ENCODE results near the gene CLDN1. TPM values are rescaled to one million over a fixed set of nuclear protein-coding genes. Genes with fewer than 3 reads are reported as not detected.

Gene CLDN1
- polyA plus RNA-seq, 1 donor: 17.4 TPM

- DNase-seq: peak in 1 of 2 donors; percentile 55
- peak overlapping the region; percentile 58 for H3K27ac ChIP-seq (ENCODE audit: low read length)
- no CpG with 5 or more reads among the region's 2 CpGs for WGBS (ENCODE audit: insufficient coverage, low lambda C conversion rate)
- H3K4me3 ChIP-seq (ENCODE audit: low read length): no peak overlapping the region
- H3K27me3 ChIP-seq (ENCODE audit: control insufficient read depth, insufficient read depth, low read length): no peaks in the 10 kb centered on the region
- no peaks in the 10 kb centered on the region for H3K36me3 ChIP-seq (ENCODE audit: control insufficient read depth, insufficient read depth, low read length)
- H3K9me3 ChIP-seq (ENCODE audit: control insufficient read depth, low read depth, low read length): no peaks in the 10 kb centered on the region
- H3K4me1 ChIP-seq (ENCODE audit: control insufficient read depth, insufficient read depth, low read length): no peaks in the 10 kb centered on the region
Observed at GRCh38 chr3:190359813-190360212, 37.6 kb upstream of the CLDN1 start.

- H3K4me1 ChIP-seq (ENCODE audit: control insufficient read depth, insufficient read depth, low read length): no peaks in the 10 kb centered on the region
- H3K9me3 ChIP-seq (ENCODE audit: control insufficient read depth, low read depth, low read length): no peaks in the 10 kb centered on the region
- no peak overlapping the region for H3K4me3 ChIP-seq (ENCODE audit: low read length)
- H3K27ac ChIP-seq (ENCODE audit: low read length): no peak overlapping the region
- no peak for DNase-seq
- 89% methylated on average over 2 of the region's 2 CpGs for WGBS (ENCODE audit: insufficient coverage, low lambda C conversion rate)
- H3K27me3 ChIP-seq (ENCODE audit: control insufficient read depth, insufficient read depth, low read length): no peaks in the 10 kb centered on the region
- H3K36me3 ChIP-seq (ENCODE audit: control insufficient read depth, insufficient read depth, low read length): no peaks in the 10 kb centered on the region
Observed at GRCh38 chr3:190357468-190357867, 35.2 kb upstream of the CLDN1 start.

GRCh38 chr3:190356246-190356645 lies 34.0 kb upstream of the CLDN1 start:
- DNase-seq: no peak
- H3K36me3 ChIP-seq (ENCODE audit: control insufficient read depth, insufficient read depth, low read length): no peaks in the 10 kb centered on the region
- no peaks in the 10 kb centered on the region for H3K4me1 ChIP-seq (ENCODE audit: control insufficient read depth, insufficient read depth, low read length)
- no peaks in the 10 kb centered on the region for H3K9me3 ChIP-seq (ENCODE audit: control insufficient read depth, low read depth, low read length)
- H3K4me3 ChIP-seq (ENCODE audit: low read length): no peak overlapping the region
- no peaks in the 10 kb centered on the region for H3K27me3 ChIP-seq (ENCODE audit: control insufficient read depth, insufficient read depth, low read length)
- no peak overlapping the region for H3K27ac ChIP-seq (ENCODE audit: low read length)

GRCh38 chr3:190352861-190353457 lies 30.7 kb upstream of the CLDN1 start:
- Histone ChIP-seq H3K36me3 (ENCODE audit: control insufficient read depth, insufficient read depth, low read length) (no peaks in the 10 kb centered on the region), H3K4me3 (ENCODE audit: low read length) (no peak overlapping the region), H3K27me3 (ENCODE audit: control insufficient read depth, insufficient read depth, low read length) (no peaks in the 10 kb centered on the region), H3K4me1 (ENCODE audit: control insufficient read depth, insufficient read depth, low read length) (no peaks in the 10 kb centered on the region), H3K27ac (ENCODE audit: low read length) (no peak overlapping the region), H3K9me3 (ENCODE audit: control insufficient read depth, low read depth, low read length) (no peaks in the 10 kb centered on the region)
- DNase-seq: no peak
- no CpG with 5 or more reads among the region's 1 CpG for WGBS (ENCODE audit: insufficient coverage, low lambda C conversion rate)

GRCh38 chr3:190346541-190346940 lies 24.3 kb upstream of the CLDN1 start:
- no peak for DNase-seq
- Histone ChIP-seq H3K27ac (ENCODE audit: low read length) (no peak overlapping the region), H3K36me3 (ENCODE audit: control insufficient read depth, insufficient read depth, low read length) (no peaks in the 10 kb centered on the region), H3K4me3 (ENCODE audit: low read length) (no peak overlapping the region), H3K27me3 (ENCODE audit: control insufficient read depth, insufficient read depth, low read length) (no peaks in the 10 kb centered on the region), H3K9me3 (ENCODE audit: control insufficient read depth, low read depth, low read length) (no peaks in the 10 kb centered on the region), H3K4me1 (ENCODE audit: control insufficient read depth, insufficient read depth, low read length) (peaks cover 7% of the 10 kb centered on the region)
- no CpG with 5 or more reads among the region's 2 CpGs for WGBS (ENCODE audit: insufficient coverage, low lambda C conversion rate)

- Histone ChIP-seq H3K36me3 (ENCODE audit: control insufficient read depth, insufficient read depth, low read length) (no peaks in the 10 kb centered on the region), H3K27me3 (ENCODE audit: control insufficient read depth, insufficient read depth, low read length) (no peaks in the 10 kb centered on the region), H3K4me3 (ENCODE audit: low read length) (no peak overlapping the region), H3K9me3 (ENCODE audit: control insufficient read depth, low read depth, low read length) (no peaks in the 10 kb centered on the region), H3K4me1 (ENCODE audit: control insufficient read depth, insufficient read depth, low read length) (peaks cover 7% of the 10 kb centered on the region), H3K27ac (ENCODE audit: low read length) (peak overlapping the region; percentile 28)
- DNase-seq: no peak
- WGBS (ENCODE audit: insufficient coverage, low lambda C conversion rate): 97% methylated on average over 3 of the region's 4 CpGs
Observed at GRCh38 chr3:190345878-190346277, 23.6 kb upstream of the CLDN1 start.

GRCh38 chr3:190345027-190345821 lies 23.0 kb upstream of the CLDN1 start:
- DNase-seq: peak in 1 of 2 donors; percentile 51
- Histone ChIP-seq H3K27ac (ENCODE audit: low read length) (peak overlapping the region; percentile 28), H3K4me1 (ENCODE audit: control insufficient read depth, insufficient read depth, low read length) (peaks cover 7% of the 10 kb centered on the region), H3K9me3 (ENCODE audit: control insufficient read depth, low read depth, low read length) (no peaks in the 10 kb centered on the region), H3K36me3 (ENCODE audit: control insufficient read depth, insufficient read depth, low read length) (no peaks in the 10 kb centered on the region), H3K27me3 (ENCODE audit: control insufficient read depth, insufficient read depth, low read length) (no peaks in the 10 kb centered on the region), H3K4me3 (ENCODE audit: low read length) (no peak overlapping the region)
- WGBS (ENCODE audit: insufficient coverage, low lambda C conversion rate): 0% methylated on average over 1 of the region's 4 CpGs

- Histone ChIP-seq H3K27ac (ENCODE audit: low read length) (no peak overlapping the region), H3K4me3 (ENCODE audit: low read length) (no peak overlapping the region), H3K36me3 (ENCODE audit: control insufficient read depth, insufficient read depth, low read length) (no peaks in the 10 kb centered on the region), H3K27me3 (ENCODE audit: control insufficient read depth, insufficient read depth, low read length) (no peaks in the 10 kb centered on the region), H3K9me3 (ENCODE audit: control insufficient read depth, low read depth, low read length) (no peaks in the 10 kb centered on the region), H3K4me1 (ENCODE audit: control insufficient read depth, insufficient read depth, low read length) (peaks cover 12% of the 10 kb centered on the region)
- no CpG with 5 or more reads among the region's 2 CpGs for WGBS (ENCODE audit: insufficient coverage, low lambda C conversion rate)
- no peak for DNase-seq
Observed at GRCh38 chr3:190340071-190340470, 17.8 kb upstream of the CLDN1 start.

GRCh38 chr3:190339130-190339529 lies 16.9 kb upstream of the CLDN1 start:
- no peaks in the 10 kb centered on the region for H3K27me3 ChIP-seq (ENCODE audit: control insufficient read depth, insufficient read depth, low read length)
- no peak overlapping the region for H3K27ac ChIP-seq (ENCODE audit: low read length)
- no peak for DNase-seq
- H3K9me3 ChIP-seq (ENCODE audit: control insufficient read depth, low read depth, low read length): no peaks in the 10 kb centered on the region
- H3K4me1 ChIP-seq (ENCODE audit: control insufficient read depth, insufficient read depth, low read length): peaks cover 10% of the 10 kb centered on the region
- no peak overlapping the region for H3K4me3 ChIP-seq (ENCODE audit: low read length)
- no peaks in the 10 kb centered on the region for H3K36me3 ChIP-seq (ENCODE audit: control insufficient read depth, insufficient read depth, low read length)

GRCh38 chr3:190338717-190339116 lies 16.5 kb upstream of the CLDN1 start:
- Histone ChIP-seq H3K9me3 (ENCODE audit: control insufficient read depth, low read depth, low read length) (no peaks in the 10 kb centered on the region), H3K4me1 (ENCODE audit: control insufficient read depth, insufficient read depth, low read length) (peaks cover 10% of the 10 kb centered on the region), H3K4me3 (ENCODE audit: low read length) (no peak overlapping the region), H3K27ac (ENCODE audit: low read length) (no peak overlapping the region), H3K36me3 (ENCODE audit: control insufficient read depth, insufficient read depth, low read length) (no peaks in the 10 kb centered on the region), H3K27me3 (ENCODE audit: control insufficient read depth, insufficient read depth, low read length) (no peaks in the 10 kb centered on the region)
- DNase-seq: no peak

- H3K27me3 ChIP-seq (ENCODE audit: control insufficient read depth, insufficient read depth, low read length): no peaks in the 10 kb centered on the region
- H3K4me1 ChIP-seq (ENCODE audit: control insufficient read depth, insufficient read depth, low read length): peaks cover 10% of the 10 kb centered on the region
- no peak overlapping the region for H3K4me3 ChIP-seq (ENCODE audit: low read length)
- no peaks in the 10 kb centered on the region for H3K36me3 ChIP-seq (ENCODE audit: control insufficient read depth, insufficient read depth, low read length)
- WGBS (ENCODE audit: insufficient coverage, low lambda C conversion rate): 100% methylated on average over 1 of the region's 5 CpGs
- H3K9me3 ChIP-seq (ENCODE audit: control insufficient read depth, low read depth, low read length): no peaks in the 10 kb centered on the region
- H3K27ac ChIP-seq (ENCODE audit: low read length): peak overlapping the region; percentile 83
- no peak for DNase-seq
Observed at GRCh38 chr3:190337301-190337700, 15.1 kb upstream of the CLDN1 start.

All from large intestine (tissue), 3 donors.